ENCODE data around the gene MTARC2.
A peak's percentile ranks its signal among the peaks of the same experiment; 100 is the strongest.

MTARC2 gene

GRCh38 chr1:220776720-220777326 lies 28.7 kb downstream of the MTARC2 start:
- peak overlapping the region; percentile 47 to 49 for H3K4me3 ChIP-seq (ENCODE audit: low read depth in 1 of 2, low read length in 1 of 2)
- TF ChIP-seq CTCF (IDR thresholded peaks at IDR 0.05), result peak; percentile 87
- peaks cover 41 to 42% of the 10 kb centered on the region in 2 experiments for H3K4me1 ChIP-seq (ENCODE audit: control insufficient read depth in 1 of 2, insufficient read depth in 1 of 2, low read depth in 1 of 2, low read length in 1 of 2)
- no peaks in the 10 kb centered on the region for H3K36me3 ChIP-seq
- peak overlapping the region; percentile 84 for H3K27ac ChIP-seq
- no peaks in the 10 kb centered on the region for H3K9me3 ChIP-seq
- H3K27me3 ChIP-seq, result no peaks in the 10 kb centered on the region

- Histone ChIP-seq H3K9me3 (no peaks in the 10 kb centered on the region), H3K27me3 (no peaks in the 10 kb centered on the region), H3K27ac (no peak overlapping the region), H3K4me1 (ENCODE audit: control insufficient read depth in 1 of 2, insufficient read depth in 1 of 2, low read depth in 1 of 2, low read length in 1 of 2) (peaks cover 53 to 57% of the 10 kb centered on the region in 2 experiments), H3K4me3 (ENCODE audit: low read depth in 1 of 2, low read length in 1 of 2) (no peak overlapping the region), H3K36me3 (no peaks in the 10 kb centered on the region)
- TF ChIP-seq CTCF (IDR thresholded peaks at IDR 0.05), result no peak
Observed at GRCh38 chr1:220783453-220783852, 35.3 kb downstream of the MTARC2 start.

- TF ChIP-seq CTCF (IDR thresholded peaks at IDR 0.05), result no peak
- Histone ChIP-seq H3K4me1 (ENCODE audit: control insufficient read depth in 1 of 2, insufficient read depth in 1 of 2, low read depth in 1 of 2, low read length in 1 of 2) (peaks cover 53 to 57% of the 10 kb centered on the region in 2 experiments), H3K27me3 (no peaks in the 10 kb centered on the region), H3K4me3 (ENCODE audit: low read depth in 1 of 2, low read length in 1 of 2) (no peak overlapping the region), H3K36me3 (no peaks in the 10 kb centered on the region), H3K9me3 (no peaks in the 10 kb centered on the region), H3K27ac (peak overlapping the region; percentile 83)
Observed at GRCh38 chr1:220784751-220785150, 36.6 kb downstream of the MTARC2 start.

- Histone ChIP-seq H3K9me3 (no peaks in the 10 kb centered on the region), H3K4me3 (ENCODE audit: low read depth in 1 of 2, low read length in 1 of 2) (peak overlapping the region; percentile 71 to 77), H3K36me3 (no peaks in the 10 kb centered on the region), H3K4me1 (ENCODE audit: control insufficient read depth in 1 of 2, insufficient read depth in 1 of 2, low read depth in 1 of 2, low read length in 1 of 2) (peaks cover 54 to 57% of the 10 kb centered on the region in 2 experiments), H3K27ac (peak overlapping the region; percentile 83), H3K27me3 (no peaks in the 10 kb centered on the region)
- TF ChIP-seq CTCF (IDR thresholded peaks at IDR 0.05), result no peak
Observed at GRCh38 chr1:220785166-220786056, 37.3 kb downstream of the MTARC2 start.

- peaks cover 59 to 62% of the 10 kb centered on the region in 2 experiments for H3K4me1 ChIP-seq (ENCODE audit: control insufficient read depth in 1 of 2, insufficient read depth in 1 of 2, low read depth in 1 of 2, low read length in 1 of 2)
- no peaks in the 10 kb centered on the region for H3K27me3 ChIP-seq
- no peak for TF ChIP-seq CTCF (IDR thresholded peaks at IDR 0.05)
- H3K36me3 ChIP-seq, result no peaks in the 10 kb centered on the region
- peak overlapping the region; percentile 83 for H3K27ac ChIP-seq
- no peaks in the 10 kb centered on the region for H3K9me3 ChIP-seq
- H3K4me3 ChIP-seq (ENCODE audit: low read depth in 1 of 2, low read length in 1 of 2), result peak overlapping the region; percentile 71 to 77
Observed at GRCh38 chr1:220786057-220786336, 37.9 kb downstream of the MTARC2 start.

Measured in neutrophil (primary cell).